AG09309 (cell line): ENCODE results near the gene CACNG4.

ENCODE experiments used
- DNase-seq: peaks from one replicate; pipeline ENCODE4 v3.0.0-alpha.2; 2010; ENCODE audit warnings: low read depth
- H3K4me3 ChIP-seq: 2 replicates; pipeline ENCODE4 v1.5.1; 2011; ENCODE audit warnings: mild to moderate bottlenecking, low read depth, low read length, moderate library complexity; ENCODE audit not compliant: control insufficient read depth
- TF ChIP-seq, protein P1 (sequence below): IDR thresholded peaks from 2 replicates; pipeline ENCODE4 v1.5.1; 2011; ENCODE audit warnings: mild to moderate bottlenecking, low read depth, low read length, inconsistent platforms; ENCODE audit not compliant: insufficient read depth, control insufficient read depth; ENCODE audit errors: missing control alignments

The CACNG4 gene

GRCh38 chr17:66952681-66953629 lies 11.6 kb upstream of the CACNG4 start:
- no peak overlapping the region for H3K4me3 ChIP-seq
- no peak for DNase-seq
- TF ChIP-seq, protein P1, sequence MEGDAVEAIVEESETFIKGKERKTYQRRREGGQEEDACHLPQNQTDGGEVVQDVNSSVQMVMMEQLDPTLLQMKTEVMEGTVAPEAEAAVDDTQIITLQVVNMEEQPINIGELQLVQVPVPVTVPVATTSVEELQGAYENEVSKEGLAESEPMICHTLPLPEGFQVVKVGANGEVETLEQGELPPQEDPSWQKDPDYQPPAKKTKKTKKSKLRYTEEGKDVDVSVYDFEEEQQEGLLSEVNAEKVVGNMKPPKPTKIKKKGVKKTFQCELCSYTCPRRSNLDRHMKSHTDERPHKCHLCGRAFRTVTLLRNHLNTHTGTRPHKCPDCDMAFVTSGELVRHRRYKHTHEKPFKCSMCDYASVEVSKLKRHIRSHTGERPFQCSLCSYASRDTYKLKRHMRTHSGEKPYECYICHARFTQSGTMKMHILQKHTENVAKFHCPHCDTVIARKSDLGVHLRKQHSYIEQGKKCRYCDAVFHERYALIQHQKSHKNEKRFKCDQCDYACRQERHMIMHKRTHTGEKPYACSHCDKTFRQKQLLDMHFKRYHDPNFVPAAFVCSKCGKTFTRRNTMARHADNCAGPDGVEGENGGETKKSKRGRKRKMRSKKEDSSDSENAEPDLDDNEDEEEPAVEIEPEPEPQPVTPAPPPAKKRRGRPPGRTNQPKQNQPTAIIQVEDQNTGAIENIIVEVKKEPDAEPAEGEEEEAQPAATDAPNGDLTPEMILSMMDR, result no peak

- TF ChIP-seq, protein P1, result no peak
- no peak for DNase-seq
- no peak overlapping the region for H3K4me3 ChIP-seq
Observed at GRCh38 chr17:66953630-66954020, 10.9 kb upstream of the CACNG4 start.

DNA sequence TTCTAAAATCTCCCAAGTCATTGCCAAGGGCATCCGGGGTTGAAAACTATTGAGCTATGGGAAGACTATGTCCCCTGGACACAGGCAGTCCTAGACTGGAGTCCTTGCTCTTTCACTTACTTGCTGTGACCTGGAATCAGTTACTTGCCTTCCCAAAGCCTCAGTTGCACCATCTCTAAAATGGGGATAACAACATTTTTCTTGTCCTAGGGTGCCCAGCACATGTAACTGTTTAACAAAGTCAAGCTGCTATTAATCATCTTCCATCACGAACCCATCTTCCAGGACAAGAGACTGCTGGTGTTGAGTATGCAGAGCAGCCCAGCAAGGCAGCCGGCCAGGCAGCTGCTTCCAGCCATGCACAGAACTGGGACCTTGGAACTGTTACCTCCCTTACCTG lies 9.9 kb upstream of the CACNG4 start:
- no peak for DNase-seq
- TF ChIP-seq, protein P1, result no peak
- H3K4me3 ChIP-seq, result no peak overlapping the region

GRCh38 chr17:66955821-66956220 lies 8.7 kb upstream of the CACNG4 start:
- TF ChIP-seq, protein P1, result no peak
- H3K4me3 ChIP-seq, result no peak overlapping the region
- no peak for DNase-seq

GRCh38 chr17:66956941-66957340 lies 7.6 kb upstream of the CACNG4 start:
- TF ChIP-seq, protein P1, result no peak
- no peak for DNase-seq
- no peak overlapping the region for H3K4me3 ChIP-seq

DNA sequence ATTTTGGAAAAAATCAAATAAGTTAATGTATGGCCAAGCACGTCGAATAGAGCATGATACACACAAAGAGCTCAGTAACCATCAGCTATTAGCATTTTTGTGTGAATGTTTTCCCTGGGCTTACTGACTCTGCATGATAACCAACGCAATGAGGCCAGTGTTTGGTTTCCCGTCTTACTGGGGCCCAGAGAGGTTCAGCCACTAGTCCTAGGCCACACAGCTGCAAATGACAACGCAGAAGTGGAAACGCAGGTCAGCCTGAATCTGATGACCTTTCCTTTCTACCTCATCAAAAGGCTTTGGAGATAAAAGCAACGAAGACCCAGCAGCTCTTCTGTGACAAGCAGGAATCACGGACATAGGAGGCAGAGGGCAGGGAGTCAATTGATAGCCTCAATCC lies 7.2 kb upstream of the CACNG4 start:
- DNase-seq, result no peak
- TF ChIP-seq, protein P1, result no peak
- no peak overlapping the region for H3K4me3 ChIP-seq
